GM12864 (cell line): ENCODE data around the gene DAPK1.
"Not testable (repeated sequence)": the region's sequence is repeated elsewhere in the genome, so short reads cannot be mapped to it uniquely, and the experiment has no call there.

Source experiments
- DNase-seq: peaks from one replicate; pipeline ENCODE4 v3.0.0-alpha.2; 2011; ENCODE audit warnings: low read depth
- H3K4me3 ChIP-seq: 2 replicates; pipeline ENCODE4 v1.5.1; 2011; ENCODE audit warnings: mild to moderate bottlenecking, low read depth, low read length, control low read depth
- TF ChIP-seq, protein P1 (sequence below): IDR thresholded peaks from 2 replicates; pipeline ENCODE4 v1.5.1; 2011; ENCODE audit warnings: low read depth, mild to moderate bottlenecking, moderate library complexity, low read length, control low read depth, inconsistent platforms; ENCODE audit errors: missing control alignments

The DAPK1 gene

DNA sequence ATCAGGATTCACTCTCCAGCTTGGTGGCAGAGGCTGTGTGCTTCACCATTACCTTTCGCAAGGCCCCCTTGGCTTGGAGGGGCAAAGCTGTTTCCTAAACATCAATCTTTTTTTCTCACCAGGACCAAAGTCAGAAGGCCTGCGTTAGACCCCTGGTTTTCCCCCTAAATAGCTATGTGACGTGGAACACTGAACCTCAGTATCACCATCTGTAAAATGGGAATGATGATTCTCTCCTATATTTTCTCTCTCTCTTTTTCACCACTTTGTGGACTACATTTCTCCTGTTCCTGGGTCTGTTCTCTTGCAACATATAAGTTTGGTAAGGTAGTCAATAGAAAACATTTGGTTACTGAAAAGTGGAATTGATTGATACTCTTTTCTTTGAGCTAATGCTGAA lies 50.5 kb downstream of the DAPK1 start:
- no peak for DNase-seq
- TF ChIP-seq, protein P1, sequence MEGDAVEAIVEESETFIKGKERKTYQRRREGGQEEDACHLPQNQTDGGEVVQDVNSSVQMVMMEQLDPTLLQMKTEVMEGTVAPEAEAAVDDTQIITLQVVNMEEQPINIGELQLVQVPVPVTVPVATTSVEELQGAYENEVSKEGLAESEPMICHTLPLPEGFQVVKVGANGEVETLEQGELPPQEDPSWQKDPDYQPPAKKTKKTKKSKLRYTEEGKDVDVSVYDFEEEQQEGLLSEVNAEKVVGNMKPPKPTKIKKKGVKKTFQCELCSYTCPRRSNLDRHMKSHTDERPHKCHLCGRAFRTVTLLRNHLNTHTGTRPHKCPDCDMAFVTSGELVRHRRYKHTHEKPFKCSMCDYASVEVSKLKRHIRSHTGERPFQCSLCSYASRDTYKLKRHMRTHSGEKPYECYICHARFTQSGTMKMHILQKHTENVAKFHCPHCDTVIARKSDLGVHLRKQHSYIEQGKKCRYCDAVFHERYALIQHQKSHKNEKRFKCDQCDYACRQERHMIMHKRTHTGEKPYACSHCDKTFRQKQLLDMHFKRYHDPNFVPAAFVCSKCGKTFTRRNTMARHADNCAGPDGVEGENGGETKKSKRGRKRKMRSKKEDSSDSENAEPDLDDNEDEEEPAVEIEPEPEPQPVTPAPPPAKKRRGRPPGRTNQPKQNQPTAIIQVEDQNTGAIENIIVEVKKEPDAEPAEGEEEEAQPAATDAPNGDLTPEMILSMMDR, result no peak
- H3K4me3 ChIP-seq, result no peak overlapping the region

DNA sequence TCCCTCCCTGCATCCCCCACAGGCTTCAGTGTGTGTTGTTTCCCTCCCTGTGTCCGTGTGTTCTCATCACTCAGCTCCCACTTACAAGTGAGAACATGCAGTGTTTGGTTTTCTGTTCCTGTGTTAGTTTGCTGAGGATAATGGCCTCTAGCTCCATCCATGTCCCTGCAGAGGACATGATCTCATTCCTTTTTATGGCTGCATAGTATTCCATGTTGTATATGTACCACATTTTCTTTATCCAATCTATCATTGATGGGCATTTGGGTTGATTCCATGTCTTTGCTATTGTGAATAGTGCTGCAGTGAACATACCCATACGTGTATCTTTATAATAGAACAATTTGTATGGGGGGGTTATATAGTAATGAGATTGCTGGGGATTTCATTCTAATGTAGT lies 51.4 kb downstream of the DAPK1 start:
- DNase-seq, H3K4me3 ChIP-seq: not testable (repeated sequence)

DNA sequence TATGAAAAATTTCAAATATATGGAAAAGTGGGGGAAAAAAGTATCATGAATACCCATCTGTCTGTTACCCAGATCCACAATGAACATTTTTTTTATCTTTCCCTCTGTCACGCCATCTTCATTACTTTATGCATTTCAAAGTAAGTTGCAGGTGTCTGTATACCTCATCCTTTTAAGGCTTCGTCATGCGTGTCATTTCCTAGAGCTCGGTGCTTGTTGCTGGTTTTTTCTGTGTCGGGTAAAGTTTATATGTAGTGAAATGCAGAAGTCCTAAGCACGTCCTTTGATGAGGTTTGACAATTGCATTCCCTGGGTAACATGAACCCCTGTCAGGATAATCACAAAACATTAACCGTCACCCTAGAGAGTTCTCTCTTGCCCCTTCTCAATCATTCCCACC lies 52.1 kb downstream of the DAPK1 start:
- no peak overlapping the region for H3K4me3 ChIP-seq
- no peak for DNase-seq
- TF ChIP-seq, protein P1, result no peak

DNA sequence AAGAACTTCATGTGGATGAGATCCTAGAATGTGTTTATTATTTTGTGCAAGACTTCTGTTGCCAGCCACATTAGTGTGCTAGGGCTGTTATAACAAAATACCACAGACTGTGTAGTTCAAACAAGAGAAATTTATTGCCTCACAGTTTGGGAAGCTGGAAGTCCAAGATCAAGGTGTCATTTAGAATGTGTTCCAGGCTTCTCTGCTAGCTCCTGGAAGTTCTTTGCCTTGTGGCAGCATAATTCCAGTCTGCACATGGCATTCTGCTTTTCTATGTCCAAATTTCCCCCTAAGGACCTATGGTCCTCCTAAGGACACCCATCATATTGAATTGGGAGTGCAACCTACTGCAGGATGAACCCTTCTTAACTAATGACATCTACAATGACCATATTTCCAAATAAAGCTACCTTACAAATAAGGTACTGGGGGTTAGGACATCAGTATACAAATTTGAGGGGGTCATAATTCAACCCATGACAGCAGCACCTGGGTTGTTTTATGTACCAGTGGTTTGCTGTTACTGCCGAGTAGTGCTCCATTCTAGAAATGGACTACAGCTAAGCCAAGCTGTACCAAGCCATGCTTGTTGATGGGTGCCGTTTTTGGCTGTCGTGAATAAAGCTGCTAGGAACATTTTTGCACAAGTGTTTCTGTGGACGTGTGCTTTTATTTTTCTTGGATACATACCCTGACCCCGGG lies 52.7 kb downstream of the DAPK1 start:
- TF ChIP-seq, protein P1, result no peak
- no peak for DNase-seq
- no peak overlapping the region for H3K4me3 ChIP-seq

DNA sequence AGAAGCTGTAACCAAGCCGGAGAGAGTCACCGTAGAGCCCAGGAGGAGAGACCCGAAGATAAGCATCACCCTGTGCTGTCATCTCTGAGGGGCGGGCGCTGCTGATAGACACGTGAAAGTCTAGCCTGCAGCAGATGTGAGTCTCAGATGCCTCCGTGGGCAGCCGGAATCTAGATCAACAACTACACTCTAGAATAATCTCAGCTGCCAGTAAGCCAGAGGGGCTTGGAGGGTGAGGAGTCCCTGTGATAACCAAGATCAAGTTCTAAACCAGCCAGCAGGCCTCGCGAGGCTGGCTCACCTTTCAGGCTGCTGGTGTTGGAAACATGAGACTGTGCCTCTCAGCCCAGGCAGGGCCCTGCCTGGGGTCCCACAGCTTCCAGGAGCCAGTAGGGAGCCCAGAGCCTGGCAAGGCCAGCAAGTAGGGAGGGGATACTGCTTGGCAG lies 54.1 kb downstream of the DAPK1 start:
- TF ChIP-seq, protein P1, result no peak
- no peak for DNase-seq
- no peak overlapping the region for H3K4me3 ChIP-seq

DNA sequence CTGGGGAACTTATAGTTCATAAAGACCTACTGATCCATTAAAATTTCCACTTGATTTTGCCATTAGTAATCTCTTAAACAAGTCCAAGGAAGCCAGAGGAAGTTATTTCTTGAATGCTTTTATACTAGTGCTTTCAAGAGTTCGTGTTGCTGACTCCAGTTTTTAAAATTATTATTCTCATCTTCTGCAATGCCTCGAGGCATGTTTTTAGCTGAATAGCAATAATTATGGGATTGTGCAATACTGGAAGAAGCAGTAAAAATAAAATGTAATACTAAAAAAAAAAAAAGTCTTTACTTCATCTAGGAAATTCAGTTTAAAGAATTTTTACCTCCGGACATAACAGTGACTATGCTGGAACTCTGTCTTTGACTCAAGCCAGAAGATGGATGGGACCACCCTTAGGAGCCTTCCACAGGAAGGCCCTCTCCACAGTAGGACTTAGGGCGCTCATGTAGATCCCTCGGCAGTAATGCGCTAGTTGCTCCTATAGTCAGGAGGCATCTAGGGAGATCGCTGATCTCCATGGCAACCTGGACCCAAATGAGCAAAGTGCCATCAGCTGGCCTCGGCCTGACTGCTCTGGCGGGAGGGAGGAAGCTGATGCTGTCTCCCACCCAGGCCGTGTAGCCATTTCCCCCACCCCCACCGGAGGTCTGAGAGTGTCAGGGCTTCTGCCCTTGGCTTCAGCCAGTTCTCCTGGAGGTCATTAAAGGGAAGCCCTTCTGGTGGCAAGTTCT lies 56.7 kb downstream of the DAPK1 start:
- no peak for DNase-seq
- H3K4me3 ChIP-seq, result no peak overlapping the region
- TF ChIP-seq, protein P1, result no peak

DNA sequence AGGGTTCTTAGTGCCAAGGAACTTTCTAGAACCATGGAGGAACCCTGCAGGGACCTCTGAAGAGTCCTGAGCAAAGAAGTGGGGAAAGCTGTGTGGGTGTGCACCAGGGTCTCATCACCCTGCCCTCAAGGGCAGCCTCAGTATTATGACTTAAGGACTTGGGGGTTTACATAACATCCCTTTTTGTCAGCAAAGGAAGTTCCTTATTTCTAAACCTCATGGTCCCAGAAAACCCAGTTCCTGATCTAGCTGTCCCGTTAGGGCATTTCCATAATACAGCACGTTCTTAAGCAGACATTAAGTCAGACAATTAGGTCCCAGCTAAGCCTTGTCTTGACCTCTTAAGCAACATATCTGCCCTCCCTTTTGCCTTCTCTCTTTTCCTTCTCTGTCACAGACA lies 57.3 kb downstream of the DAPK1 start:
- no peak overlapping the region for H3K4me3 ChIP-seq
- TF ChIP-seq, protein P1, result no peak
- DNase-seq, result no peak
